Measurements from ENCODE around the gene SLC37A2. TPM values are rescaled to one million over a fixed set of nuclear protein-coding genes. Genes with fewer than 3 reads are reported as not detected.

Gene SLC37A2
- total and polyA plus RNA-seq, 2 of the 13 experiments (the other 11 are each of a cell fraction or from before 2014, with no cell fraction given) = 4.6 to 7.1 TPM

DNA sequence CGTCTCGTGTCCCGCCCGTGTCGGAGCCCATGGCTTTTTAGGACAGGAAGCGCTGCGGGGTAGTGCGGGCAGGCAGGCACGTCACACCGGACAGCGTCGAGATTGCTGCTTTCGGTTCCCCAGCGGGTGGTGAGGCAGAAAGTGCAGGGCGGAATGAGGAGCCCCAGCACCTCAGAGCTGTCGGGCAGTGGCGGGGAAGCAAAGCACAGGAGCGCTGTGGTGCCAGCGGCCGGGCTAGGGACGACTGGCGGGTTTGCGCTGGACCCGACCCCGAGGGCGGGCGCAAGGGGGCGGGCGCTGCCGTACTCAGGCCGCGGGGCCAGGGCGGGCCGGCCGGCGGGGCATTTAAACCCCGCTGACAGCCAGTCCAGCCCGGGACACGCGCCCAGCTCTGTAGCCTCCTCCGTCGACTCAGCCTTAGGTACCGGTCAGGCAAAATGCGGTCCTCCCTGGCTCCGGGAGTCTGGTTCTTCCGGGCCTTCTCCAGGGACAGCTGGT lies at the start of gene SLC37A2 (continued):
- peak; percentile 61; the same call in 1 of the 2 replicates for TF ChIP-seq ZNF598 (CRISPR knock-in tag; IDR thresholded peaks at IDR 0.05; ENCODE audit: borderline replicate concordance)
- TF ChIP-seq, protein P1, sequence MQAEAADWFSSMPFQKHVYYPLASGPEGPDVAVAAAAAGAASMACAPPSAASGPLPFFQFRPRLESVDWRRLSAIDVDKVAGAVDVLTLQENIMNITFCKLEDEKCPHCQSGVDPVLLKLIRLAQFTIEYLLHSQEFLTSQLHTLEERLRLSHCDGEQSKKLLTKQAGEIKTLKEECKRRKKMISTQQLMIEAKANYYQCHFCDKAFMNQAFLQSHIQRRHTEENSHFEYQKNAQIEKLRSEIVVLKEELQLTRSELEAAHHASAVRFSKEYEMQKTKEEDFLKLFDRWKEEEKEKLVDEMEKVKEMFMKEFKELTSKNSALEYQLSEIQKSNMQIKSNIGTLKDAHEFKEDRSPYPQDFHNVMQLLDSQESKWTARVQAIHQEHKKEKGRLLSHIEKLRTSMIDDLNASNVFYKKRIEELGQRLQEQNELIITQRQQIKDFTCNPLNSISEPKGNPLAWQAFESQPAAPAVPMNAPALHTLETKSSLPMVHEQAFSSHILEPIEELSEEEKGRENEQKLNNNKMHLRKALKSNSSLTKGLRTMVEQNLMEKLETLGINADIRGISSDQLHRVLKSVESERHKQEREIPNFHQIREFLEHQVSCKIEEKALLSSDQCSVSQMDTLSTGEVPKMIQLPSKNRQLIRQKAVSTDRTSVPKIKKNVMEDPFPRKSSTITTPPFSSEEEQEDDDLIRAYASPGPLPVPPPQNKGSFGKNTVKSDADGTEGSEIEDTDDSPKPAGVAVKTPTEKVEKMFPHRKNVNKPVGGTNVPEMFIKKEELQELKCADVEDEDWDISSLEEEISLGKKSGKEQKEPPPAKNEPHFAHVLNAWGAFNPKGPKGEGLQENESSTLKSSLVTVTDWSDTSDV (CRISPR knock-in tag; IDR thresholded peaks at IDR 0.05) = 0 out of 2 replicates have a peak, but pooled peaks have one; percentile 52
- TF ChIP-seq MAZ (IDR thresholded peaks at IDR 0.05; ENCODE audit: borderline replicate concordance, low read depth, low read length) = no peak
- TF ChIP-seq MAZ (CRISPR knock-in tag; IDR thresholded peaks at IDR 0.05; ENCODE audit: low read depth) = no peak
- TF ChIP-seq SNRNP70 (IDR thresholded peaks at IDR 0.05; ENCODE audit: low read depth, low read length) = no peak
- peak; percentile 45; the same call in 1 of the 2 replicates for TF ChIP-seq IRF2 (CRISPR knock-in tag; IDR thresholded peaks at IDR 0.05)
- TF ChIP-seq HNRNPK (IDR thresholded peaks at IDR 0.05; ENCODE audit: low read depth, low read length, poor library complexity, severe bottlenecking) = no peak
- TF ChIP-seq, protein P2, sequence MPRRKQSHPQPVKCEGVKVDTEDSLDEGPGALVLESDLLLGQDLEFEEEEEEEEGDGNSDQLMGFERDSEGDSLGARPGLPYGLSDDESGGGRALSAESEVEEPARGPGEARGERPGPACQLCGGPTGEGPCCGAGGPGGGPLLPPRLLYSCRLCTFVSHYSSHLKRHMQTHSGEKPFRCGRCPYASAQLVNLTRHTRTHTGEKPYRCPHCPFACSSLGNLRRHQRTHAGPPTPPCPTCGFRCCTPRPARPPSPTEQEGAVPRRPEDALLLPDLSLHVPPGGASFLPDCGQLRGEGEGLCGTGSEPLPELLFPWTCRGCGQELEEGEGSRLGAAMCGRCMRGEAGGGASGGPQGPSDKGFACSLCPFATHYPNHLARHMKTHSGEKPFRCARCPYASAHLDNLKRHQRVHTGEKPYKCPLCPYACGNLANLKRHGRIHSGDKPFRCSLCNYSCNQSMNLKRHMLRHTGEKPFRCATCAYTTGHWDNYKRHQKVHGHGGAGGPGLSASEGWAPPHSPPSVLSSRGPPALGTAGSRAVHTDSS (CRISPR knock-in tag; conservative IDR thresholded peaks at IDR 0.05) = no peak
- TF ChIP-seq ZSCAN12 (CRISPR knock-in tag; IDR thresholded peaks at IDR 0.05) = no peak
- no peak for TF ChIP-seq GATAD2A (CRISPR knock-in tag; IDR thresholded peaks at IDR 0.05)
- TF ChIP-seq, protein P3, sequence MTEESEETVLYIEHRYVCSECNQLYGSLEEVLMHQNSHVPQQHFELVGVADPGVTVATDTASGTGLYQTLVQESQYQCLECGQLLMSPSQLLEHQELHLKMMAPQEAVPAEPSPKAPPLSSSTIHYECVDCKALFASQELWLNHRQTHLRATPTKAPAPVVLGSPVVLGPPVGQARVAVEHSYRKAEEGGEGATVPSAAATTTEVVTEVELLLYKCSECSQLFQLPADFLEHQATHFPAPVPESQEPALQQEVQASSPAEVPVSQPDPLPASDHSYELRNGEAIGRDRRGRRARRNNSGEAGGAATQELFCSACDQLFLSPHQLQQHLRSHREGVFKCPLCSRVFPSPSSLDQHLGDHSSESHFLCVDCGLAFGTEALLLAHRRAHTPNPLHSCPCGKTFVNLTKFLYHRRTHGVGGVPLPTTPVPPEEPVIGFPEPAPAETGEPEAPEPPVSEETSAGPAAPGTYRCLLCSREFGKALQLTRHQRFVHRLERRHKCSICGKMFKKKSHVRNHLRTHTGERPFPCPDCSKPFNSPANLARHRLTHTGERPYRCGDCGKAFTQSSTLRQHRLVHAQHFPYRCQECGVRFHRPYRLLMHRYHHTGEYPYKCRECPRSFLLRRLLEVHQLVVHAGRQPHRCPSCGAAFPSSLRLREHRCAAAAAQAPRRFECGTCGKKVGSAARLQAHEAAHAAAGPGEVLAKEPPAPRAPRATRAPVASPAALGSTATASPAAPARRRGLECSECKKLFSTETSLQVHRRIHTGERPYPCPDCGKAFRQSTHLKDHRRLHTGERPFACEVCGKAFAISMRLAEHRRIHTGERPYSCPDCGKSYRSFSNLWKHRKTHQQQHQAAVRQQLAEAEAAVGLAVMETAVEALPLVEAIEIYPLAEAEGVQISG (CRISPR knock-in tag; IDR thresholded peaks at IDR 0.05) = 0 out of 2 replicates have a peak, but pooled peaks have one; percentile 60
- TF ChIP-seq ZNF557 (CRISPR knock-in tag; IDR thresholded peaks at IDR 0.05) = no peak
- peak; percentile 52; the same call in 1 of the 2 replicates for TF ChIP-seq RNF2 (conservative IDR thresholded peaks at IDR 0.05; ENCODE audit: low read depth)
- no peak for TF ChIP-seq CBFB (CRISPR knock-in tag; IDR thresholded peaks at IDR 0.05)
- TF ChIP-seq ZNF570 (CRISPR knock-in tag; IDR thresholded peaks at IDR 0.05; ENCODE audit: borderline replicate concordance) = no peak
- no peak for TF ChIP-seq SNAPC2 (CRISPR knock-in tag; IDR thresholded peaks at IDR 0.05)
- no peak for TF ChIP-seq NR2F1 (CRISPR knock-in tag; IDR thresholded peaks at IDR 0.05)
- peak; percentile 78; the same call in 1 of the 2 replicates for TF ChIP-seq ZNF749 (CRISPR knock-in tag; IDR thresholded peaks at IDR 0.05; ENCODE audit: borderline replicate concordance)
- no peak for TF ChIP-seq AHR (CRISPR knock-in tag; IDR thresholded peaks at IDR 0.05)
- TF ChIP-seq, protein P4, sequence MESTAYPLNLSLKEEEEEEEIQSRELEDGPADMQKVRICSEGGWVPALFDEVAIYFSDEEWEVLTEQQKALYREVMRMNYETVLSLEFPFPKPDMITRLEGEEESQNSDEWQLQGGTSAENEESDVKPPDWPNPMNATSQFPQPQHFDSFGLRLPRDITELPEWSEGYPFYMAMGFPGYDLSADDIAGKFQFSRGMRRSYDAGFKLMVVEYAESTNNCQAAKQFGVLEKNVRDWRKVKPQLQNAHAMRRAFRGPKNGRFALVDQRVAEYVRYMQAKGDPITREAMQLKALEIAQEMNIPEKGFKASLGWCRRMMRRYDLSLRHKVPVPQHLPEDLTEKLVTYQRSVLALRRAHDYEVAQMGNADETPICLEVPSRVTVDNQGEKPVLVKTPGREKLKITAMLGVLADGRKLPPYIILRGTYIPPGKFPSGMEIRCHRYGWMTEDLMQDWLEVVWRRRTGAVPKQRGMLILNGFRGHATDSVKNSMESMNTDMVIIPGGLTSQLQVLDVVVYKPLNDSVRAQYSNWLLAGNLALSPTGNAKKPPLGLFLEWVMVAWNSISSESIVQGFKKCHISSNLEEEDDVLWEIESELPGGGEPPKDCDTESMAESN (CRISPR knock-in tag; conservative IDR thresholded peaks at IDR 0.05) = peak; percentile 70; the same call in 1 of the 2 replicates
